Kidney (tissue), 14 donors: ENCODE data around the gene SORBS2. TPM values are rescaled to one million over a fixed set of nuclear protein-coding genes. Genes with fewer than 3 reads are reported as not detected.

Experiments
- DNase-seq, 5 donors: peaks; one replicate each; pipeline ENCODE4 v3.0.0-alpha.2; 2013 to 2020
- FAIRE-seq: peaks from 2 replicates; lab custom pipeline; 2012; peaks lifted over from hg19 to GRCh38; lab: Jason Lieb, UNC
- H3K27ac ChIP-seq, 2 donors: one replicate each; pipeline ENCODE4 v1.7.0; 2013; ENCODE audit warnings: low read depth in 2 of 2, low read length in 2 of 2, inconsistent platforms in 1 of 2
- H3K27me3 ChIP-seq: one replicate; pipeline ENCODE4 v1.7.1; 2013; ENCODE audit warnings: low read length, inconsistent platforms; ENCODE audit not compliant: control insufficient read depth, insufficient read depth
- H3K36me3 ChIP-seq, 3 donors: one replicate each; pipeline versions ENCODE4 v1.7.0 to v1.7.1; 2013; ENCODE audit warnings: low read length in 3 of 3, control low read depth in 1 of 3, inconsistent platforms in 1 of 3; ENCODE audit not compliant: insufficient read depth in 3 of 3, control insufficient read depth in 2 of 3
- H3K4me1 ChIP-seq, 3 donors: one replicate each; pipeline versions ENCODE4 v1.7.0 to v1.7.1; 2013; ENCODE audit warnings: low read length in 3 of 3, inconsistent platforms in 1 of 3, low read depth in 1 of 3; ENCODE audit not compliant: control insufficient read depth in 2 of 3, insufficient read depth in 2 of 3
- H3K4me3 ChIP-seq, 3 donors: one replicate each; pipeline versions ENCODE4 v1.7.0 to v1.8.1; 2013; ENCODE audit warnings: low read length in 3 of 3, control low read depth in 1 of 3, inconsistent platforms in 1 of 3
- H3K9ac ChIP-seq, 3 donors: one replicate each; pipeline versions ENCODE4 v1.7.0 to v1.7.1; 2013; ENCODE audit warnings: low read length in 3 of 3, control low read depth in 1 of 3, inconsistent platforms in 1 of 3
- H3K9me3 ChIP-seq, 3 donors: one replicate each; pipeline versions ENCODE4 v1.7.0 to v1.7.1; 2013; ENCODE audit warnings: low read length in 3 of 3, control low read depth in 1 of 3, inconsistent platforms in 1 of 3; ENCODE audit not compliant: control insufficient read depth in 2 of 3, insufficient read depth in 1 of 3
- CTCF ChIP-seq: IDR thresholded peaks from 3 replicates; pipeline ENCODE4 v1.5.1; 2012; ENCODE audit warnings: mild to moderate bottlenecking, moderate library complexity, borderline replicate concordance; ENCODE audit not compliant: insufficient read depth; ENCODE audit errors: extremely low read depth
- intact Hi-C: fragments of 100-400 bp; cut with DNase I; formaldehyde crosslinking; loops from one replicate; pipeline ENCODE4 v1.11.1; 2022
- polyA plus RNA-seq: library from polyadenylated mRNA; stranded (reverse); fragments of 350-450 nt; fragmentation: Illumina TruSeq; extraction: RNeasy Lipid Tissue Mini Kit (QIAGEN cat#74804); gene quantifications from one replicate; pipeline ENCODE4 v1.2.3, GENCODE V29; 2014; ENCODE audit warnings: low read depth, low replicate concordance; ENCODE audit not compliant: insufficient read depth
- total RNA-seq: library from RNA; stranded (reverse); fragmentation: NEBNext Ultra II Directional; extraction: Animal tissue kit (Norgen Biotek cat#: 25700); gene quantifications from one replicate; pipeline ENCODE4 v1.2.1, GENCODE V29; 2021
- donor health status: control.
- donor health status: control.
- donor health status: control.
- donor health status: control.
- donor health status: control.
- donor health status: DM: yes; HTN: yes; CAD: no.
- donor health status: Normal renal cell carcinoma (clear cell type).

The SORBS2 gene
- total and polyA plus RNA-seq, 2 donors from 2014 or later: 26.0 to 127 TPM

- H3K27ac ChIP-seq: no peak overlapping the region
- no peak for FAIRE-seq
- no peak for DNase-seq
These were observed 29.5 kb upstream of the SORBS2 start for GRCh38 chr4:185841451-185841850.

GRCh38 chr4:185840953-185841352, 29.0 kb upstream of the SORBS2 start:
- Histone ChIP-seq H3K4me1 (peaks cover 0 to 7% (median 0%) of the 10 kb centered on the region in 3 donors), H3K36me3 (no peaks in the 10 kb centered on the region), H3K4me3 (no peak overlapping the region), H3K9me3 (no peaks in the 10 kb centered on the region), H3K9ac (no peak overlapping the region), H3K27me3 (no peaks in the 10 kb centered on the region), H3K27ac (no peak overlapping the region)
- intact Hi-C loops: no loop called here
- DNase-seq: no peak
- FAIRE-seq: no peak
- no peak for TF ChIP-seq CTCF

More at GRCh38 chr4:185841451-185841850, 29.5 kb upstream of the SORBS2 start:
- H3K36me3 ChIP-seq: no peaks in the 10 kb centered on the region
- no peak overlapping the region for H3K9ac ChIP-seq
- no peak overlapping the region for H3K4me3 ChIP-seq
- H3K9me3 ChIP-seq: no peaks in the 10 kb centered on the region
- TF ChIP-seq CTCF: no peak
- H3K4me1 ChIP-seq: peaks cover 0 to 7% (median 0%) of the 10 kb centered on the region in 3 donors
- H3K27me3 ChIP-seq: no peaks in the 10 kb centered on the region
- intact Hi-C loops: no loop called here

GRCh38 chr4:185840201-185840600, 28.2 kb upstream of the SORBS2 start:
- H3K4me1 ChIP-seq: peaks cover 0 to 7% (median 0%) of the 10 kb centered on the region in 3 donors
- intact Hi-C loops: no loop called here
- H3K36me3 ChIP-seq: no peaks in the 10 kb centered on the region
- DNase-seq (no peak), FAIRE-seq (no peak)
- H3K27me3 ChIP-seq: no peaks in the 10 kb centered on the region
- no peak overlapping the region for H3K4me3 ChIP-seq
- no peak overlapping the region for H3K9ac ChIP-seq
- no peak overlapping the region for H3K27ac ChIP-seq
- TF ChIP-seq CTCF: no peak
- no peaks in the 10 kb centered on the region for H3K9me3 ChIP-seq

GRCh38 chr4:185839770-185840169, 27.8 kb upstream of the SORBS2 start:
- no peak overlapping the region for H3K4me3 ChIP-seq
- intact Hi-C loops: no loop called here
- H3K4me1 ChIP-seq: peaks cover 0 to 7% (median 0%) of the 10 kb centered on the region in 3 donors
- no peaks in the 10 kb centered on the region for H3K27me3 ChIP-seq
- no peak overlapping the region for H3K27ac ChIP-seq
- no peaks in the 10 kb centered on the region for H3K9me3 ChIP-seq
- no peak overlapping the region for H3K9ac ChIP-seq
- FAIRE-seq (no peak), DNase-seq (peak in 1 of 5 donors; percentile 50)
- no peaks in the 10 kb centered on the region for H3K36me3 ChIP-seq
- TF ChIP-seq CTCF: no peak
